HG02798 (cell line): Measurements from ENCODE around the gene PRRX2.
"Not testable (repeated sequence)": the region's sequence is repeated elsewhere in the genome, so short reads cannot be mapped to it uniquely, and the experiment has no call there.

Experiments used
- ATAC-seq: cut with Tn5 transposase; IDR thresholded peaks from one replicate; pipeline ENCODE4 v1.9.1; 2021; ENCODE audit warnings: mild to moderate bottlenecking; ENCODE audit not compliant: unreplicated experiment, poor library complexity

Gene PRRX2

DNA sequence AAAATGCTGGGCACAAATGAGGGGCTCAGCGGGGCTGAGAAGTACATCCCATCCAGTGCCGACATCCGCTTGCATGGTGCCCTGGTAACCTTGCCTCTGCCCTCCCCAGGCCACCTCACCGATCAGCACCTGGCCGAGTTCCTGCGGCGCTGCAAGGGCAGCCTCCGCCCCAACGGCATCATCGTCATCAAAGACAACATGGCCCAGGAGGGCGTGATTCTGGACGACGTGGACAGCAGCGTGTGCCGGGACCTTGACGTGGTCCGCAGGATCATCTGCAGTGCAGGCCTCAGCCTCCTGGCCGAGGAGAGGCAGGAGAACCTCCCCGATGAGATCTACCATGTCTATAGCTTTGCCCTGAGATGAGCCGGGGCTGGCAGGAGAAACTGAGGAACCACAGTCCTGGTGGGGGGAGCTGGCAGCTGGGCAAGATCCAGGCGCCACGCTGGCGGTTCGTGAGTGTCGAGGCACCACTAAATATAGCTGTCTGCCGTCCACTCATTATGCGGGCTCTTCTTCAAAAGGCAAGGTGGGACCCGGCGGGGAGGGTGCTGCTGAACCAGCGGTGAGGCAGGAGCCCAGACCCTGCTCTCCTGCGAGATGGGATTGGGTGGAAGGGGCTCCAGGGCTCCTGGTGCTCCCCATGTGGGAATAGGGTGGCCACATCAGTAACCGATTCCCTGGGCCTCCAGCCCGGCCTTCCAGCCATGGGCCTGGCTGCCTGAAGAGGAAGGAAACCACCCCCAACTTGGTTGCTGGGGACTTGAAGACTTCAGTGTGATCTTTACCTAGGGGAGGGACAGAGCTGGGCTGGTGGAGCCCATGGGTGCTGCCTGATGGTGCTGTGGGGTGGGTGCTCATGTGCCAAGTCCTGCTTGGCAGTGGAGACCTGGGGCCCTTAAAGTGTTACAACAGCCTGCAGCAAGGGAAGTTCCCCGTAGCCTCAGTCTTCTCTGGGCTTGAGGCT is 30.1 kb upstream of the PRRX2 start:
- ATAC-seq = no peak

DNA sequence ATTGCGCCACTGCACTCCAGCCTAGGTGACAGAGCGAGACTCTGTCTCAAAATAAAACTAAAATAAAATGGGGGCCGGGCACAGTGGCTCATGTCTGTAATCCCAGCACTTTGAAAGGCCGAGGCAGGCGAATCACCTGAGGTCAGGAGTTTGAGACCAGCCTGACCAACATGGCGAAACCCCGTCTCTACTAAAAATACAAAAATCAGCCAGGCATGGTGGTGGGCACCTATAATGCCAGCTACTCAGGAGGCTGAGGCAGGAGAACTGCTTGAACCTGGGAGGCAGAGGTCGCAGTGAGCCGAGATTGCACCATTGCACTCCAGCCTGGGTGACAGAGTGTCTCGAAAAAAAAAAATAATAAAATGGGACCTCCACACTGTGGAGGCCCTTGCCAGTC is 29.1 kb upstream of the PRRX2 start:
- ATAC-seq = not testable (repeated sequence)

DNA sequence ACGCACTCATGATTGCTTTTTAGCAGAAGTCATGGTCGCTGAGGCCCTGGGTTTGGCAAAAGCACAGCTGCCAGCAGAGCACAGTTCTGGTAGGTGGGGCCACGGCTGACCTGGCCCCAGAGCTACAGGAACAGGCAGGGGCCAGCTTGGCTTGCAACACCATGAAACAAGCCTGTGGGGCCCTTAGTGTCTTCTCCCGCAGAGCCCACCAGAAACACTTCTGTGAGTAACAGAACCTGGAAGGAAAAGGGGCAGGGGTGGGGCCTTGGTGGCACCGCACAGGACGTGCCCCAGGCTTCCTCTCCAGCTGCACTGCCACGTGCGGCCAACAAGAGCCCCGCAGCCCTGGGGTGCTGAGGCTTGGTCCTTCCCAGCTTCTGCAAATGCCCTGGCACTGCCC is 28.3 kb upstream of the PRRX2 start:
- no peak for ATAC-seq

DNA sequence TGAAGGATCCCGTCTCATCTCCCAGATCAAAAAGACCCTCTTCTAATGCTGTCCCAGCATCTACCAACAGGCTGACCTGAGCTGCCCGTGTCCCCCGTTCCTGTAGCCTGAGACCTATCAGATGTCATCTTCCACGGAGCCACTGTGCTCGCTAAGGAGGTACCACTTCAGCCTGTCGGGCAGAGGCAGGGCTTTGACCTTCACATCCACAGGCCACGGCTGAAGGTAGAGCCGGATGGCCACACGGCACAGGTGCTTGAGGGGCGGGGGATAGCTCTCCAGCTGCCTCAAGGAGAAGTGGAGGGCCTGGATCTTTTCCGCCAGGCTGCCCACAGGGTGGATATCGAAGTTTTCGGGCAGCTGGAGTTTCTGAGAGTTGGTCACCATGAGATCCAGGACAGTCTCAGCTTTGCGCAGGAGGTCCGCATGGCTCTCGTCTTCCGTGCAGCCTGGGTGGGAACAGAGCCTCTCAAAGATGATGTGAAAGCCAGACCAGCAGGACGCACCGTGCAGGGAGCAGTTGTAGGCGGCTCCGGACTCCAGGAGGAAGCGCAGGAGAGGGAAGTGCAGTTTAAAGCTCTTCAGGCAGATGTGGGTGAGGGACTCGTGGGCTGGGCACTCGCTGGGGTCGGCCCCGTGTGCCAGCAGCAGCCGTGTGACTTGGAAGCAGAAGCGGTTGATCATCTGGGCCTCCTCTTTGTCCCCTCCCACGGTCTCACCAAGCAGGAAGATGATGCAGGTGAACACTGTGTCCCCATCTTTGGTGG is 27.6 kb upstream of the PRRX2 start:
- ATAC-seq = no peak

DNA sequence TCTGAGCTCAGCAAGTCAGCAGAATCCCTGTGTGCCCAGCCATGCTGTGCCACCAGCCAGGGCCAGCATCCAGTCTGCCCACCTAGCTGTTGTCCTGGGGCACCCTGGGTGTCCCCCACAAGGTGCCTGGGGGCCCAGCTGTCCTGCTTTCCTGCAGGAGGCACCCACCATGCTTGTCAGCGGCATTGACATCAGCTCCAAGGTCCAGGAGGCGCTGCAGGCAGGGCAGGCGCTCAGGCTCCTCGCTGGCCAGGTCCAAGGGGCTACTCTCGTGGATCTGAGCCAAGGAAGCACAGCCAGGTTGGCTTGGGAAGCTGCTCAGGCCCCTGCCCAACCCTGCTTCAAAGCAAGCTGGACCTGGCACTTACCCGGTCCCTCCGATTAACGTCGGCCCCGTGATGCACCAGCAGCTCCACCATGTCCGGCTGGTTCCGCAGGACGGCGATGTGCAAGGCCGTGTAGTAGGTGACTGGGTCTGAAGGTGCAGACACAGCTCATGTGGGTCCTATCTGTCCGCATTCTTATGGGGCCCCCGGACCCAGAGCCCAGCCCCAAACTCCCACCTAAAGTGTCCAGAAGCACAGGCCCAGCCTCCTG is 26.3 kb upstream of the PRRX2 start:
- no peak for ATAC-seq

DNA sequence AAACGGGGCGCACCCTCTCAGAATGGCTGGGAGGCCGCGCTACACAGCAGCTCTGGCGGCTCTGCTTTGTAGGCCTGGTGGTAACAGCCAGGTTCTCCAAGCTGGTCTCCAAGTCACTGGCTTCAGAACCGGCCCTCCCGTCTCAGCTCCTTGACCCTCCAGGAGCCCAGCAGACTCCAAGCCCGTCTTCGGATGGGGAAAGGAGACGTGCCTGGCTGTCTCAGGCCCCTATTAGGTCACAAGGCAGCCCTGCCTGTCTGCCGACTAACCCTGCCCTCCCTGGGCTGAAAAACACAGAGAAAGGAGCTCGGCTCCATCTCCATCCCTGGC is 25.7 kb upstream of the PRRX2 start:
- ATAC-seq = no peak

DNA sequence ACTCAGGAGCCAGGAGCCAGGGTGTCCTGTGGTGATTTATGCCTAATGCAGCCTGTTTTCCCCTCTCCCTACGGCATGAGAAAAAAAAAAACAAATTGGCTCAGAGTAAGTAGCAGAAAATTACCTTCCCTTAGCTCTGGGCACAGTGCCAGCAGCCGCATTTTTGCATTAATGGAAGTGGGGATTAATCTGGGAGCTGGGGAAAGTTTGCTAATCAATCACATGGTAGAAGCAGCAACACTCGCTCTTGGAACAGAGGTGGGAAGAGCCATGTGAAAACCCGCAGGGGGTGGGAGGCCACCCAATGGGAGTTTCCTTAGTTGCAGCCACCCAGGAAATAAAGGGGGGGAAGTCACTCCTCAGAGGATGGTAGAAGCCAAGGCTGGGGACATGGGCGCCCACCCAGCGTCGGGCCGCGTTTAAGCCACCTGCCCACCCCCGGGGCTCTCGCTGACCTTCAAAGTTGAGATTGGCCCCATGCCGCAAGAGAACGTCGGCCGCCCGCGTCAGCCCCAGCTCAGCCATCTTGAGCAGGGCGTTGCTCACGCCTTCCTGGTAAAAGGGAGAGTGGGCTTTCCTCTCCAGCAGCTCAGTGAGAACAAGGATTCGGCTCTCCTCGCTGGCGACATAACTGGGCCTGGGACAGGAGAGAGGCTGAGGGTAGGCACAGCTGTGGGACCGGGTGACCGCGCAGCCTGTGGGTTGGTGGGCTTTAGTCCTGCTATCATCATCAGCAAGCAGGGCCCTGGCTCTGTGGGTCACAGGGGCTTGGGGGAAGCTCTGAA is 25.2 kb upstream of the PRRX2 start:
- no peak for ATAC-seq

DNA sequence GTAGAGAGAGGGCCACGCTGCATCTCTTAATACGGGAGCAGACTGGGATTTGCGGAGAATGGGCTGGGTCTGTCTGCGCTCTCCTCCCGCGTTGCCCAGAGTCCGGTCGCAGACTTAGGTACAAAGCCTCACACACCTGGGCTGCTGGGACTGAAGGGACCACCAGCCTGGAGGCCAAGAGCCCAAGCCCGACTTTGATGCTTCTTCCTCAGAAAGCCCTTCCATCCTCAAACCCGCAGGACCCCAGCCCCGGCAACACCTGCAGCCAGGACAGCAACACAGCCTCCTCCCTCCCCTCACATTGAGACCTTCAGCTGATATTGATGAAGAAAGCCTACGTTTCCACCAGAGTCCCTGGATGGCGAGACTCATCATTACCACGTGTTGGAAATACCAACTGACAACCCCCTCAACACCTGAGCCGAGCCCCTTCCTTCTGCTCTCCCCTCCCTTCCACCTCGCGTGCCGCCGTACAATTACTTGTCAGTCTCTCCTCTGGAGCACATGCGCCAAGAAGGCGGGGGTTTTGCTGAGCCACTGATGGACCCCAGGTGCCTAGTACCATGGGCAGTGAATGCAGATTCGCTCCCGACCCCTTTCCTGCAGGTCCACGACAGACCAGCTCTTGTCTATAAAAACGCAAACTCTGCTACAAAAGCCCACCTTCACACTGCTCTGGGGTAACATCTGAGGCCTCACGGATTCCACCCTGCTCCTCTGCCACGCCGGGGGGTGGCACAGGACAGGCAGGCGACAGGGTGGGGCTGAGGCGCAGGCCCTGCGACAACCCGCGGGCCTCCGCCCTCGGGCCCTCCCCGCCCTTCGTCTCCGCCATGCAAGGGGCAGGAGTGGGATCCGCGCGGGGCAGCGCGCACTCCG is 24.3 kb upstream of the PRRX2 start:
- no peak for ATAC-seq

DNA sequence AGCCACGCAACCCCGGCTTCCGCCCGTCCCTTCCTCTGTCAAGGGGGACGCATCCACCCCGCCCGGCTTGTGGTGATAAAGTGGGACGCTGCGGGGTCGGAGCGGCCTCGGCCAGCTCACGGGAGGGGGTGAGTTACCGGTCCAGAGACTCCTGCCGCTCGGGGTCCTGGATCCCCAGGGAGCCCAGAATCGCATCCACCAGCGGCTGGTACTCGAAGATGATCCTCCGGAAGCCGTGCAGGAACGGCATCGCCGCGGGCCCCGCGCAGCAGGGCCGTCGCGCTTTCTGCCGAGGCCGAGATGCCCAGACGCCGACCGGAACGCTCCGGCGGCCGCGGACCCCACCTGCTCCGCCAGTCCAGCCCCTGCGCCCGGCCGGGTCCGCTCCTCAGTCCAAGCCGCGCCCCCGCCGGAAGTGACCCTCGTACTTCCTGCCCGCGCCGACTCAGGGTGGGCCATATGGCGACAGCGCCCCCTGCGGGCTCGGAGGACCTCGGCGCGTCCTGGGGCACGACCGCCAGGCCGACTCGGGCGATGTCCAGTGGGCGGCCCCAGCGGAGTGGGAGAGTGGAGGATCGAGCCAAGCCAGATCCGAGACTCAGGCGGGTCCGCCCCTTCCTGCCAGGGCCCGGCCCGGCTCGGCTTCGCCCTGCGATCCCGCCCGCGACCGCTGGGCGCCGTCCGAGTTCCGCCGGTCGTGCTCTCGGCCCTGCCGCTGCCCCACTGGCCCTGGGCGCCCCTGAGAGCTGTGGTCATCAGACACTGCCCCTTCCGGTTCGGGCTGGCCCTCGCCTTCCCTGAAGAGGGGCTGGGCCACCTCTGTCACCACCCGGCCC is 23.5 kb upstream of the PRRX2 start, which contains the start of gene ASB6:
ASB6 (minus strand) TSS at position 402 of the 836 bp plus-strand sequence; CDS start at position 250, 152 bp downstream.
- peak; percentile 91 for ATAC-seq

DNA sequence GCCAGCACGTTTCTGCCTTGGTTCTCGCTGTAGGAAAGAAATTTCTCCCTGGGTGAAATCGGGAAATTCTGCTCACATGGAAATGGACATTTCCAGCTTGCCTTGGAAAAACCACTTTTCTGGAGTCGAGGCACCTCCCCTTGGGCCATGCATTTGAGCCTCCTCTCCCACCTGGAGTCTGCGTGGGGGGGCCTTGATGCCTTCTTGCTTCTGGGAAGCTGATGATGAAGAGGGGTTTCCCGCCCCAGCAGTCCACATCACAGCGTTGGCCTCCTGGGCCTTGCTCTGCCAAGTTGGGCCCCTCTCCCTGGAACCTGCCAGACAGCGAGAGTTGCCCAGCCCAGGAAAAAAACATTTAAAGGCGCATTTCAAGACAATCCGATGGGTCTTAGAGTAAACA is 21.7 kb upstream of the PRRX2 start:
- no peak for ATAC-seq

DNA sequence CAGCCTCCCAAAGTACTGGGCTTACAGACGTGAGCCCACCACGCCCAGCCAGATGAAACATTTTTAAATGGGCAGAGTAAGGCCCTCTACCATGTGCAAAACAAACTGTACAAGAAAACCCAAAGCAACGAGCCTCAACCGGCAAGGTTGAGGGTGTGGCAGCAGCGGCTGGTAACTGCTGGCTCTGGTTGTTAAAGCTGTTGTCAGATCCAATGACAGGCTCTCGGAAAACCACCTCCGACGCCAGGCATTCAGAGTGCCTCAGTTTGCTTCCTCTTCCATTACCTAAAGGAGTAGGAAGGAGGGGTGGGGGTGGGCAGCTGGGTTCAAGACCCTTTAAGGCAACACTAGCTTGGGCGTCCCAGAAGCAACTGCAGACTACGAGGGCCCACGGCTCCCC is 21.1 kb upstream of the PRRX2 start:
- no peak for ATAC-seq

DNA sequence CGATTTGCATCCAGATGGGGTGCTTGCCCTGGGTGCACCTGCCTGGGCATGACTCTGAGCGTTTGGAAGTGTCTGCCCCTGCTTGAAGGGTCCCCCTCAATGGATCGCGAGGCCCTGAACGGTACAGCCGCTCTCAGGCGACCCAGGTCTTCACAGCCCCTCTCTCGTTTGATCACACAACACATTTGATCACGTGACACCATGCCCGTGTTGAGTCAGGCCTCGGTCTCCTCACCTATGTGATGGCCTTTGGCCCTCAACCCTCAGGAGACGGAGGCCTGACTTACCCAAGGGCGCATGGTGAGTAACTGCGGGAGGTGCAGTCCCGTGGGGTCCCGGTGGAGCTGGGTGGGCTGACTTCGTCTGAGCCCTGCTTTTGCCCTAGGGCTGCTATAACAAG is 20.5 kb upstream of the PRRX2 start:
- ATAC-seq = no peak

DNA sequence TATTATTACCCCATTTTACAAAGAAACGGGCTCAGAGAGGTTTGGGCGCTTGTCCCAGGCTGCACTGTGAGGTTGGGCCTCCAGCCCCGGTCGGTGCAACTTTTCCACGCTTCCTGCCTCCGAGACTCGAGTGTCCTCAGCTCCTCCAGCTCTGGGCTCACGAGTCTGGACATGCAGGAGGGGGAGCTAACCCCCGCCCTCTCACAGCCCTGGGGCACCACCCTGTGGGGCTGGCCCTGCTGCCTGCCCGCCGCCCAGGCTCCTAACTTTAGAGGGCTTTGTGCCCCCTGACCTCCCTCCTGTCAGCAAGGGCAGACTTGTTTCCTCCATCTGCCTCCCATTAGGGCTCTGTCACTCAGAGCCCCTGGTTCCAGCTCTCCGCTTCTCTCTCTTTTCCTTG is 19.2 kb upstream of the PRRX2 start:
- no peak for ATAC-seq

DNA sequence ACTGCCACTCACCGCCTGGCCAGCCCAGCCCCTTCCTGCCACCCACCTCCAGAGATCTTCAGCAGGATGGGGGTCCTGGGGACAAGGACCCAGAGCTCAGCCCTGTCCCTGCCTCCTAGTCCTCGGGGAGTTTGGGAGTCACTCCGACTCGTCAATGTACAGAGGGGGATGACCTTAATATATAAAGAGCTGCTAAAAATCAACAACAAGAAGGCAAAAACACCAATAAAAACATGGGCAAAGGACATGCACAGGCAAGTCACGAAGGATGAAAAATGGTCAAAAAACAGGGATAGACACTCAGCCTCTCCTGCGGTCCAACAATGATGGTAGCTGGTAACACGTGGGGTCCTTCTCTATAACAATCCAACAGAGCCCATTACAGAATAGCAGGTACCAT is 18.8 kb upstream of the PRRX2 start:
- ATAC-seq = no peak

DNA sequence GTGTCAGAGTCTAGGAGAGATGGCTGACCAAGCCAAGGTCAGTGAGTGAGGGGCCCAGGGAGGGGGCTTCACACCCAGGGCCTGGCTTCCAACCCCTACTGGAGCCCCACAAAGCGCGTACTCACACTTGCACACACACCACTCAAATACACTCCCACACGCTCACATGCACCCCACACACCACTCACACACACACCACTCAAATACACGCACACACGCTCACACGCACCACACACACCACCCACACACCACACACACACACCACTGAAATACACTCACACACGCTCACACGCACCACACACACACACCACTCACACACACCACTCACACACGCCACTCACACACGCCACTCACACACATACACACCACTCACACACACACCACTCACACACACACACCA is 17.8 kb upstream of the PRRX2 start:
- no peak for ATAC-seq

DNA sequence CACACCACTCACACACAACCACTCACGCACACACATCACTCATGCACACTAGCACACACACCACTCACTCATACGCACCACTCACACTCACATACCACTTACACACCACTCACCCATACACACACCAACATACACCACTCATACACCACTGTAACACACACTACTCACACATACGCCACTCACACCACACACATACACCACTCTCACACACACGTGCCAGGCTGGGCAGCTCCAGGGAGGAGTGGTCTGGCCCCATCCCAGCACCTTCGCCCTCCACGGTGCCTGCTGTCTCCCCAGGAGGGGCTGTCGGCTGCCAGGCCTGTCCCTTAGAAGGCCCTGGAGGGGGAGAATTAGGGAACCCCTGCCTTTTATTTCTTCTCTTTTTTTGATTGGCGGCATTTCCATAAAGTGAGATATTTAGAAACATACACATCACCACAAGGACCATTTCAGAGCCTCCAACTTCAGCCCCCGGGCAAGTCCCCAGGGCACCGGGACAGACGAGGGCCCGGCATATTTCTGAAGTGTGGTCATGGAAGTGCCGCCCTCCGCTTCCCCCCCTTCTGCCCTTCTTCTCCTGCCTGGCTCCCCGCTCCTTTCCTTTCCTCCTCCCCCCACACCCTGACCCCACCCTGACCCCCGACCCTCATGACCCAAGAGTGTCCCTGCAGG is 17.2 kb upstream of the PRRX2 start:
- no peak for ATAC-seq

DNA sequence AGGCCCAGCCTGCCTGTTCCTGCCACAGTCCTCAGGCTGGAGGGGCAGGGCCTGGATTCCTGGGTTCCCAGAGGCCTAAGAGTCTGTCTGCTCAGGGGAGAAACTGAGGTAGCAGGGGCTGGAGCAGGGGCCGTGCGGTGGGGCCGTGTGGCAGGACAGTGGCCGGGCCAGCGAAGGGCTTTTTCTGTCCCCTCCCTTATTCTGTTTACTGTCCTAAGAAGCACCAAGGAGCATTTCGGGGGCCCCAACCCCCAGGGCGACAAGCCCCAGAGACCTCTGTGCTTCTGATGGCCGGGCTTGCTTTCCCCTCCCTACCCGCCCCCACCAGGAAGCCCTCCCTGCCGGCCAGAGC is 16.7 kb upstream of the PRRX2 start:
- no peak for ATAC-seq
